ENCODE data around the gene LRIG1.

GRCh38 chr3:66415867-66416428, 84.9 kb downstream of the LRIG1 start:
- TF ChIP-seq CTCF (conservative IDR thresholded peaks at IDR 0.05; ENCODE audit: low read depth, low read length) (no peak), EZH2 (IDR thresholded peaks at IDR 0.05; ENCODE audit: borderline replicate concordance, low read depth, low read length, poor library complexity, severe bottlenecking) (no peak)

Measured in A673 (cell line).